ENCODE measurements around the gene MBD5. TPM values are rescaled to one million over a fixed set of nuclear protein-coding genes. Genes with fewer than 3 reads are reported as not detected.

Gene MBD5
- total RNA-seq, 4 donors from 2014 or later = 40.3 to 77.0 (median 50.4) TPM

DNA sequence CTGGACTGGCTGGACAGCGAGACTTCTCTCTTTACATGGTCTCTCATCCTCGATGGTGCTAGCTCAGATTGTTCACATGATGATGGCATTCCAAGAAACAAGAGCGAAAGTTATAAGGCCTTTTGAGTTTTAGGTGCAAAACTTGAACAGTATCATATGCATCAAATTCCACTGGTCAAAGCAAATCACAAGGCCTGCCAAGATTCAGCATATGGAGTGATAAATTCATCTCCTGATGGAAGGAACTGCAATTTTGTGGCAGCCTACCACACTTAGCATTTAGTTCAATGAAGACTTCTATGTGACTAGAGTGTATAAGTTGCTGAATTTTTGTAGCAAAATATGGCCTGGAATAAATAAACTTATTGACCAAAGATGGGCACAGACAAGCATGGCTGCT, 429.6 kb downstream of the MBD5 start:
- TF ChIP-seq, protein P1, sequence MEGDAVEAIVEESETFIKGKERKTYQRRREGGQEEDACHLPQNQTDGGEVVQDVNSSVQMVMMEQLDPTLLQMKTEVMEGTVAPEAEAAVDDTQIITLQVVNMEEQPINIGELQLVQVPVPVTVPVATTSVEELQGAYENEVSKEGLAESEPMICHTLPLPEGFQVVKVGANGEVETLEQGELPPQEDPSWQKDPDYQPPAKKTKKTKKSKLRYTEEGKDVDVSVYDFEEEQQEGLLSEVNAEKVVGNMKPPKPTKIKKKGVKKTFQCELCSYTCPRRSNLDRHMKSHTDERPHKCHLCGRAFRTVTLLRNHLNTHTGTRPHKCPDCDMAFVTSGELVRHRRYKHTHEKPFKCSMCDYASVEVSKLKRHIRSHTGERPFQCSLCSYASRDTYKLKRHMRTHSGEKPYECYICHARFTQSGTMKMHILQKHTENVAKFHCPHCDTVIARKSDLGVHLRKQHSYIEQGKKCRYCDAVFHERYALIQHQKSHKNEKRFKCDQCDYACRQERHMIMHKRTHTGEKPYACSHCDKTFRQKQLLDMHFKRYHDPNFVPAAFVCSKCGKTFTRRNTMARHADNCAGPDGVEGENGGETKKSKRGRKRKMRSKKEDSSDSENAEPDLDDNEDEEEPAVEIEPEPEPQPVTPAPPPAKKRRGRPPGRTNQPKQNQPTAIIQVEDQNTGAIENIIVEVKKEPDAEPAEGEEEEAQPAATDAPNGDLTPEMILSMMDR (IDR thresholded peaks at IDR 0.05) = no peak
- TF ChIP-seq POLR2AphosphoS5 (IDR thresholded peaks at IDR 0.05) (no peak), EP300 (IDR thresholded peaks at IDR 0.05) (no peak), POLR2A (IDR thresholded peaks at IDR 0.05) (no peak)
- 85 to 100% methylated on average over 3 of the region's 3 CpGs for WGBS, 2 donors (ENCODE audit: low coverage in 1 of 2)
- Histone ChIP-seq H3K4me1 (no peaks in the 10 kb centered on the region), H3K36me3 (no peaks in the 10 kb centered on the region), H3K27ac (no peak overlapping the region), H3K9me3 (no peaks in the 10 kb centered on the region), H3K4me3 (no peak overlapping the region), H3K27me3 (no peaks in the 10 kb centered on the region)
- ATAC-seq = no peak

DNA sequence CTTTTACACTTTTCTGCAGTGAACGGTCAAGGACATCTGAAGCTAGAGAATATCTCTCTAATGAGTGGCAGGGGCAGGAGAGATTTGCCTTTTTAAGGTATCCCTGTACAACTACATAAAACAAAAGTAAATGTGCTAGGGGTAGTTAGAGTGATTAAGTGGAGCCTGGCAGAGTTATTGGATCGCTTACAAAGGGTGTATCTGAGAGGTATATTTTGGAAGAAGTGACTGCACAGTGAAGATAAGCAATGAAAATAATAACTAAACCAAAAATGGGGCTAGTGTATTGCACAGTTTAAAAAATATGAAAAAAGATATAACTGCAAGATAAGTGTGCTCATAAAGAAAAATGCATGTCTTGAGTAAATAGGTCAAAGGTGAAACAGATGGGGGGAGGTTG, 430.2 kb downstream of the MBD5 start:
- Histone ChIP-seq H3K27ac (no peak overlapping the region), H3K27me3 (no peaks in the 10 kb centered on the region), H3K9me3 (no peaks in the 10 kb centered on the region), H3K4me1 (no peaks in the 10 kb centered on the region), H3K36me3 (no peaks in the 10 kb centered on the region), H3K4me3 (no peak overlapping the region)
- no peak for ATAC-seq
- WGBS, 2 donors (ENCODE audit: low coverage in 1 of 2) = 79 to 100% methylated on average over 1 to 2 of the region's 2 CpGs
- TF ChIP-seq POLR2A (IDR thresholded peaks at IDR 0.05) (no peak), POLR2AphosphoS5 (IDR thresholded peaks at IDR 0.05) (no peak)
- TF ChIP-seq, protein P1 (IDR thresholded peaks at IDR 0.05) = no peak

DNA sequence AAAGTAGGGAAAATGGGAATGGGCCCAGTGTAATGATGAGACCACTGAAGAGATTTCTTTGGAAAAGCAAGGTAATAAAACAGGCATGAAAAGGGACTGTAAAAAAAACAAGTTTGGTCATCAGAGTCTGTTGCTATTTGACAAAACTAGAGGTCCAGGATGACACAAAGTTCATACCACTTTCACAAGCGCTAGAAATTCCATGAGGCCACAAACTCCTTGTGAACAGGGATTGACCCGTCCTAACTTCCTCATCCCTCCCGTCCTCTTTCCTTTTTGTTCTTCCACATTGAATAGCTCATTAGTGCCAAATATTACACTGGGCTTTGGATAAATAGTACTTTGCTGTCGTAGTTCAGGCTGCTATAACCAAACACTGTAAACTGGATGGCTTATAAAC, 434.9 kb downstream of the MBD5 start:
- Histone ChIP-seq H3K27ac (no peak overlapping the region), H3K4me3 (no peak overlapping the region), H3K4me1 (peaks cover 0 to 14% (median 0%) of the 10 kb centered on the region in 3 donors), H3K36me3 (no peaks in the 10 kb centered on the region), H3K9me3 (no peaks in the 10 kb centered on the region), H3K27me3 (no peaks in the 10 kb centered on the region)
- ATAC-seq = no peak
- no peak for TF ChIP-seq EP300 (IDR thresholded peaks at IDR 0.05)
- no peak for TF ChIP-seq POLR2AphosphoS5 (IDR thresholded peaks at IDR 0.05)
- TF ChIP-seq, protein P1 (IDR thresholded peaks at IDR 0.05) = no peak
- no peak for TF ChIP-seq POLR2A (IDR thresholded peaks at IDR 0.05)
- 73 to 84% methylated on average over 4 of the region's 4 CpGs for WGBS, 2 donors (ENCODE audit: low coverage in 1 of 2)

DNA sequence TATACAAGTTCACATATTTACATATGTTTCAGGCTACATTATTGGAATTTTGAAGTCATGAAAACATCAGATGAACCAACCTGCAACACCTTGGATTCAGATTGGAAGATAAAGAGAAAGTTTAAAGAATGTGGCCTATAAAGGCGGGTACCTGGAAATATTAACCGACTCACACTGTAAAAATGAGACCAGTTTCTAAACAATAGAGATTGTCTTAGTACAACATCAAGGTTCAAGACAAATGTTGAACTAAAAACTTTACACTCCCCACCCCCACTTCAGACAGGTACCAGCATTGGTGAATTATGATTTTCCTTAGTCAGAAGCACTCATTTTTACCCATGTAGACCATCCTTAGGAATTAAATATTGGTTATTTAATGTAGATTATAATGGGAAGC, 437.3 kb downstream of the MBD5 start:
- no peaks in the 10 kb centered on the region for H3K9me3 ChIP-seq
- no peak overlapping the region for H3K27ac ChIP-seq
- H3K4me1 ChIP-seq = peaks cover 0 to 14% (median 0%) of the 10 kb centered on the region in 3 donors
- 95 to 96% methylated on average over 2 of the region's 2 CpGs for WGBS, 2 donors (ENCODE audit: low coverage in 1 of 2)
- ATAC-seq = no peak
- no peak overlapping the region for H3K4me3 ChIP-seq
- TF ChIP-seq, protein P1 (IDR thresholded peaks at IDR 0.05) = no peak
- no peak for TF ChIP-seq EP300 (IDR thresholded peaks at IDR 0.05)
- TF ChIP-seq POLR2AphosphoS5 (IDR thresholded peaks at IDR 0.05) = no peak
- TF ChIP-seq POLR2A (IDR thresholded peaks at IDR 0.05) = no peak
- no peaks in the 10 kb centered on the region for H3K36me3 ChIP-seq
- H3K27me3 ChIP-seq = no peaks in the 10 kb centered on the region

DNA sequence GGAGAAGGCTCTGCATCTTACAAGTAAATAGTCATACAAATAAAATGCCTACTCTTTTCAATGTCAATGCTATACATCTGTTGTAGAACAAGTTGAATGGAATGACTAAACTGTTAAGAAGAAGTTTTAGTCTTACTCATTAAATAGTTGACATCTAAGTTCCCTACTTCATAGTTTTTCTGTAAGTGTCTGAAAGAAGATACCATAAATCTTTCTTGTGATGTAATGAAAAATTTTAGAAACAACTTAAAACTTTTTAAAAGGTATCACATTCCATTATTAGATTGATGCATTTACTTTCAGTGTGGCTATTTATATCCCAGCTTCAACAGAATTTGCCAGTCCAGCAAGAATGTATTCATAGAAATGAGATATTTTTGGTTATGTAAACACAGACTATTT, 438.5 kb downstream of the MBD5 start:
- Histone ChIP-seq H3K27me3 (no peaks in the 10 kb centered on the region), H3K4me3 (no peak overlapping the region), H3K4me1 (peaks cover 0 to 14% (median 0%) of the 10 kb centered on the region in 3 donors), H3K27ac (no peak overlapping the region), H3K36me3 (peaks cover 0 to 9% of the 10 kb centered on the region in 2 donors), H3K9me3 (no peaks in the 10 kb centered on the region)
- TF ChIP-seq, protein P1 (IDR thresholded peaks at IDR 0.05) = no peak
- TF ChIP-seq EP300 (IDR thresholded peaks at IDR 0.05) (no peak), POLR2A (IDR thresholded peaks at IDR 0.05) (no peak), POLR2AphosphoS5 (IDR thresholded peaks at IDR 0.05) (no peak)
- no peak for ATAC-seq
